Body of pancreas (tissue), 4 donors: ENCODE measurements around the gene CYREN.

ENCODE experiments used
- POLR2A ChIP-seq, 3 donors: fragments of 450-650 bp; IDR thresholded peaks; one replicate each; pipeline ENCODE4 v1.6.1; 2016; ENCODE audit warnings: antibody characterized with exemption in 3 of 3, mild to moderate bottlenecking in 2 of 3
- TF ChIP-seq, protein P1 (sequence below), 7 experiments: fragments of 450-650 bp in 4 of 7; fragments of 200-600 bp in 3 of 7; sonication (generic) in 3 of 7; IDR thresholded peaks; one replicate each; pipeline ENCODE4 v1.5.1; 2016 to 2019; ENCODE audit warnings: antibody characterized with exemption in 7 of 7

DNA sequence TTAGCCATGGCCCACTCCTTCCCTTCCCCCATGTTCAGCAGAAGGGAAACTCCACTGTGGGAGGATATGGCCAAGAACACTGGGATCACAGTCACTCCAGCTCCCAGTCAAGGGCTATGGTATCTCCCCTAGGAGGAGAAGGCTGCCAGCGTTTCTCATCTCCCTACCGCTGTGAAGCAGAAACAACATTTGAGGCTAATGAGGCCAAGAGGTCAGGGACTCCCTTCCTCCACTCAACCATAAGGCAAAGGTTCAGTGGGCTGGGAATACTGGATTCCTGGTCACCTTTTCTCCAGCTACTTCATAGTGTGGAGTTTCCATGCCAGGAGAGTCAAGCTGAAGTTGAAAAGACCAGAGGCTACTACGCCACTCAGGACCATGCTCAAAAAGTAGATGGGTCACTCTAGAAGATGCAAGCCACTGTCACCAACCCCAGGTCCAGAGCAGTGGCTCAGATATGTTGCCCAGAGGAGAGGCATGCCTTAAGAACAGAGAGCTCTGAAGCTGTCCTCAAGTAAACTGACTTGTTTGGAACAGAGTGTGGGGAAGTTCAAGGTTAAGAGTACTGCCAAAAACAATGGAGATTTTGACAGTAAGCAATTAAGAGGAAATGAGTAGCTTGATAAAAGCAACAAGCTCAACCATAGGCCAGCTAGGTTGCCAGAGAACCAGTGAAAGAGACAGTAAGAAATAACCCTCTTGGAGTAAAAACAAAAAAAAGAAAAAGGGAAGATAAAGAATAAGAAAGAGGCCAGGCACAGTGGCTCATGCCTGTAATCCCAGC, 26.4 kb downstream of the CYREN start:
- no peak for TF ChIP-seq POLR2A (IDR thresholded peaks at IDR 0.05)
- TF ChIP-seq, protein P1, sequence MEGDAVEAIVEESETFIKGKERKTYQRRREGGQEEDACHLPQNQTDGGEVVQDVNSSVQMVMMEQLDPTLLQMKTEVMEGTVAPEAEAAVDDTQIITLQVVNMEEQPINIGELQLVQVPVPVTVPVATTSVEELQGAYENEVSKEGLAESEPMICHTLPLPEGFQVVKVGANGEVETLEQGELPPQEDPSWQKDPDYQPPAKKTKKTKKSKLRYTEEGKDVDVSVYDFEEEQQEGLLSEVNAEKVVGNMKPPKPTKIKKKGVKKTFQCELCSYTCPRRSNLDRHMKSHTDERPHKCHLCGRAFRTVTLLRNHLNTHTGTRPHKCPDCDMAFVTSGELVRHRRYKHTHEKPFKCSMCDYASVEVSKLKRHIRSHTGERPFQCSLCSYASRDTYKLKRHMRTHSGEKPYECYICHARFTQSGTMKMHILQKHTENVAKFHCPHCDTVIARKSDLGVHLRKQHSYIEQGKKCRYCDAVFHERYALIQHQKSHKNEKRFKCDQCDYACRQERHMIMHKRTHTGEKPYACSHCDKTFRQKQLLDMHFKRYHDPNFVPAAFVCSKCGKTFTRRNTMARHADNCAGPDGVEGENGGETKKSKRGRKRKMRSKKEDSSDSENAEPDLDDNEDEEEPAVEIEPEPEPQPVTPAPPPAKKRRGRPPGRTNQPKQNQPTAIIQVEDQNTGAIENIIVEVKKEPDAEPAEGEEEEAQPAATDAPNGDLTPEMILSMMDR (IDR thresholded peaks at IDR 0.05): no peak
